ENCODE measurements around the gene MYCN.
"Not testable (repeated sequence)": the region's sequence is repeated elsewhere in the genome, so short reads cannot be mapped to it uniquely, and the experiment has no call there.

MYCN gene

DNA sequence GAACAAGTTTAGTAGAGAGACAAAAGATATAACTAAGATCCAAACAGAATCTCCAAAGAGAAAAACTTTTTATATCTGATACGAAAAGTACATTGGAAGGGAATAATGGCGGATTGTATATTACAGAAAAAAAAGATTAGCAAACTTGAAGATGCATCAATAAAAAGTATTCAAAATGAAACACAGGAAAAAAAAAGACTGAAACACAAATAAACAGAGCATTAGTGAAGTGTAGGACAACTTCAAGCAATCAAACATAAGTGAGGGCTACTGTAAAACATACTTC lies 41.1 kb upstream of the MYCN start:
- Histone ChIP-seq H3K36me3 (ENCODE audit: insufficient read depth, low read length) (no peaks in the 10 kb centered on the region), H3K27me3 (ENCODE audit: control insufficient read depth, insufficient read depth, low read length) (no peaks in the 10 kb centered on the region), H3K4me3 (ENCODE audit: low read length) (no peak overlapping the region), H3K4me2 (ENCODE audit: low read length) (no peak overlapping the region), H3K9me3 (replicated peaks; ENCODE audit: low read length) (no peaks in the 10 kb centered on the region), H3K4me1 (ENCODE audit: control insufficient read depth, insufficient read depth, low read length) (no peaks in the 10 kb centered on the region), H3K9ac (ENCODE audit: low read depth, low read length) (no peak overlapping the region)

- no peaks in the 10 kb centered on the region for H3K9me3 ChIP-seq (replicated peaks; ENCODE audit: low read length)
- H3K9ac ChIP-seq (ENCODE audit: low read depth, low read length), result no peak overlapping the region
- no peak overlapping the region for H3K4me3 ChIP-seq (ENCODE audit: low read length)
- H3K4me2 ChIP-seq (ENCODE audit: low read length), result no peak overlapping the region
- H3K36me3 ChIP-seq (ENCODE audit: insufficient read depth, low read length), result no peaks in the 10 kb centered on the region
- H3K27me3 ChIP-seq (ENCODE audit: control insufficient read depth, insufficient read depth, low read length), result no peaks in the 10 kb centered on the region
- H3K4me1 ChIP-seq (ENCODE audit: control insufficient read depth, insufficient read depth, low read length), result no peaks in the 10 kb centered on the region
These were observed 40.4 kb upstream of the MYCN start for GRCh38 chr2:15899751-15900493.

DNA sequence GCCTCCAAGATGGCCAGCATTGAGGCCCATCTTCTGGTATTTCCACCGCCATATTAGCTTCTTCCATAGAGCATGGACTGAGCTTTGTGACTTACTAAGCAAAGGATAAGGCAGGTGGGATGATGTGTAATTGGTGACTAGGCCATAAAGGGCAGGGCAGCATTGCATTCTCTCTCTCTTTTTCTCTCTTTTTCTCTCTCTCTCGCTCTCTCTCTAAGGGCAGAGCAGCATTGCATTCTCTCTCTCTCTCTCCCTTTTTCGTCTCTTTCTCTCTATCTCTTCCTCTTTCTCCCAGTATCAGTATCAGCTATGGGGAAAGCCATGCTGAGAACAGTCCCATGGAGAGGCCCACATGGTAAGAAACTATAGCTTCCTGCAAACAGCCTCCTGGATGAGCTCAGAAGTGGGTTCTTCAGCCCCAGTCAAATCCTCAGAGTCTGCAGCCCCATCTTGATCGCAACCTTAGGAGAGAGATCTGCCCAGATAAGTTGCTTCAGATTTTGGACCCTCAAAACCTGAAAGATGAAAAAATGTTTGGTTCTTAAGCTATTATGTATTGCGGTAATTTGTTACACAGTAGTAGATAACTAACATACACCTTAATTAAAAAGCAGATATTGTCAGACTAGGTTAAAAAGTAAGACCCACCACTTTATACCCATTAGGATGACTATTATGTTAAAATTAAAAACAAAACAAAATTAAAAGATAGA lies 39.1 kb upstream of the MYCN start:
- Histone ChIP-seq H3K27me3 (ENCODE audit: control insufficient read depth, insufficient read depth, low read length) (no peaks in the 10 kb centered on the region), H3K4me1 (ENCODE audit: control insufficient read depth, insufficient read depth, low read length) (no peaks in the 10 kb centered on the region), H3K36me3 (ENCODE audit: insufficient read depth, low read length) (no peaks in the 10 kb centered on the region), H3K9ac (ENCODE audit: low read depth, low read length) (no peak overlapping the region), H3K4me3 (ENCODE audit: low read length) (no peak overlapping the region), H3K9me3 (replicated peaks; ENCODE audit: low read length) (no peaks in the 10 kb centered on the region), H3K4me2 (ENCODE audit: low read length) (no peak overlapping the region)

DNA sequence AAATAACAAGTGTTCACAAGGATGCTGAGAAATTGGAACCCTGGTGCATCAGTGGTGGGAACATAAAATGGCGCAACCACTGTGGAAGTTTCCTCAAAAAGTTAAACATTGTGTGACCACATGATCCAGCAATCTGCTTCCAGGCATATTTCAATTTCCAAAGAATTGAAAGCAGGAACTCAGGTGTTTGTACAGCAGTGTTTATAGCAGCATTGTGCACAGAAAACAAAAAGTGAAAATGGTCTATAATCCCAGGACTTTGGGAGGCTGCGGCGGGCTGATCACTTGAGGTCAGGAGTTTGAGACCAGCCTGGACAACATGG lies 38.6 kb upstream of the MYCN start:
- Histone ChIP-seq H3K9me3 (replicated peaks; ENCODE audit: low read length) (no peaks in the 10 kb centered on the region), H3K9ac (ENCODE audit: low read depth, low read length) (no peak overlapping the region), H3K4me3 (ENCODE audit: low read length) (no peak overlapping the region), H3K36me3 (ENCODE audit: insufficient read depth, low read length) (no peaks in the 10 kb centered on the region), H3K4me1 (ENCODE audit: control insufficient read depth, insufficient read depth, low read length) (no peaks in the 10 kb centered on the region), H3K27me3 (ENCODE audit: control insufficient read depth, insufficient read depth, low read length) (no peaks in the 10 kb centered on the region), H3K4me2 (ENCODE audit: low read length) (no peak overlapping the region)

- H3K9ac ChIP-seq (ENCODE audit: low read depth, low read length); H3K4me2 ChIP-seq (ENCODE audit: low read length); H3K4me3 ChIP-seq (ENCODE audit: low read length); H3K4me1 ChIP-seq (ENCODE audit: control insufficient read depth, insufficient read depth, low read length); H3K27me3 ChIP-seq (ENCODE audit: control insufficient read depth, insufficient read depth, low read length); H3K9me3 ChIP-seq (replicated peaks; ENCODE audit: low read length); H3K36me3 ChIP-seq (ENCODE audit: insufficient read depth, low read length): not testable (repeated sequence)
These were observed 36.4 kb upstream of the MYCN start for GRCh38 chr2:15903910-15904309.

DNA sequence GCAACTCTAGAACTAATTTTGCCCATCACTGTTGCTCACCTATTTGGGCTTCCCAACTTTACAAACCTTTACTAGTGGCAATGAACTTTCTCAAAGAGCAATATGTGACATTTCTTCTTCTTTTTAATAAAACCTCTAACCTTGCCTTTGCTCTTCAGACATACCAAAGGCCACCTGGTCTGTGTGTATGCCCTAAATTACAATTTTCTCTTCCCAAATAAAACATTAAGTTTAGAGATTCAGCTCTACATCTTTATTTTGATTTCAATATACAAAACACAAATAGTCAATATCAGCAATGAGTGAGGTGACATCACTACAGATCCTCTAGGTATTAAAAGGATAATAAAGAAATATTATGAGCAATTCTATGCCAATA lies 35.1 kb upstream of the MYCN start:
- no peaks in the 10 kb centered on the region for H3K36me3 ChIP-seq (ENCODE audit: insufficient read depth, low read length)
- H3K4me1 ChIP-seq (ENCODE audit: control insufficient read depth, insufficient read depth, low read length), result no peaks in the 10 kb centered on the region
- H3K9me3 ChIP-seq (replicated peaks; ENCODE audit: low read length), result no peaks in the 10 kb centered on the region
- no peak overlapping the region for H3K4me3 ChIP-seq (ENCODE audit: low read length)
- no peak overlapping the region for H3K4me2 ChIP-seq (ENCODE audit: low read length)
- H3K27me3 ChIP-seq (ENCODE audit: control insufficient read depth, insufficient read depth, low read length), result no peaks in the 10 kb centered on the region
- H3K9ac ChIP-seq (ENCODE audit: low read depth, low read length), result no peak overlapping the region

GRCh38 chr2:15905986-15906491 lies 34.3 kb upstream of the MYCN start:
- H3K9ac ChIP-seq (ENCODE audit: low read depth, low read length), result no peak overlapping the region
- H3K36me3 ChIP-seq (ENCODE audit: insufficient read depth, low read length), result no peaks in the 10 kb centered on the region
- H3K4me2 ChIP-seq (ENCODE audit: low read length), result no peak overlapping the region
- H3K4me1 ChIP-seq (ENCODE audit: control insufficient read depth, insufficient read depth, low read length), result no peaks in the 10 kb centered on the region
- no peaks in the 10 kb centered on the region for H3K9me3 ChIP-seq (replicated peaks; ENCODE audit: low read length)
- no peak overlapping the region for H3K4me3 ChIP-seq (ENCODE audit: low read length)
- no peaks in the 10 kb centered on the region for H3K27me3 ChIP-seq (ENCODE audit: control insufficient read depth, insufficient read depth, low read length)

DNA sequence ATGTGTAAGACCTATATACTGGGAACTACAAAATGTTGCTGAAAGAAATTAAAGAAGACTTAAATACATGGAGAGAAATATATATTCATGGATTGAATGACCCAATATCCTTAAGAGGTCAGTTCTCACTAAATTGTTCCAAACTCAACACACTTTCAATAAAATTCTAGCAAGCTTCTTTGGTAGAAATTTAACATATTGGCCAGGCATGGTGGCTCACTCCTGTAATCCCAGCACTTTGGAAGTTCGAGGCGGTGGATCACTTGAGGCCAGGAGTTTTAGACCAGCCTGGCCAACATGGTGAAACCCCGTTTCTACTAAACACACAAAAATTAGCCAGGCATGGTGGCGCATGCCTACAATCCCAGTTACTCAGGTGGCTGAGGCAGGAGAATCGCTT lies 33.6 kb upstream of the MYCN start:
- Histone ChIP-seq H3K36me3 (ENCODE audit: insufficient read depth, low read length) (no peaks in the 10 kb centered on the region), H3K4me1 (ENCODE audit: control insufficient read depth, insufficient read depth, low read length) (peaks cover 1% of the 10 kb centered on the region), H3K4me2 (ENCODE audit: low read length) (no peak overlapping the region), H3K9me3 (replicated peaks; ENCODE audit: low read length) (no peaks in the 10 kb centered on the region), H3K27me3 (ENCODE audit: control insufficient read depth, insufficient read depth, low read length) (no peaks in the 10 kb centered on the region), H3K4me3 (ENCODE audit: low read length) (no peak overlapping the region), H3K9ac (ENCODE audit: low read depth, low read length) (no peak overlapping the region)

GRCh38 chr2:15907461-15908324 lies 32.7 kb upstream of the MYCN start:
- Histone ChIP-seq H3K9me3 (replicated peaks; ENCODE audit: low read length) (no peaks in the 10 kb centered on the region), H3K9ac (ENCODE audit: low read depth, low read length) (no peak overlapping the region), H3K36me3 (ENCODE audit: insufficient read depth, low read length) (no peaks in the 10 kb centered on the region), H3K4me1 (ENCODE audit: control insufficient read depth, insufficient read depth, low read length) (peaks cover 5% of the 10 kb centered on the region), H3K4me2 (ENCODE audit: low read length) (no peak overlapping the region), H3K27me3 (ENCODE audit: control insufficient read depth, insufficient read depth, low read length) (no peaks in the 10 kb centered on the region), H3K4me3 (ENCODE audit: low read length) (no peak overlapping the region)

DNA sequence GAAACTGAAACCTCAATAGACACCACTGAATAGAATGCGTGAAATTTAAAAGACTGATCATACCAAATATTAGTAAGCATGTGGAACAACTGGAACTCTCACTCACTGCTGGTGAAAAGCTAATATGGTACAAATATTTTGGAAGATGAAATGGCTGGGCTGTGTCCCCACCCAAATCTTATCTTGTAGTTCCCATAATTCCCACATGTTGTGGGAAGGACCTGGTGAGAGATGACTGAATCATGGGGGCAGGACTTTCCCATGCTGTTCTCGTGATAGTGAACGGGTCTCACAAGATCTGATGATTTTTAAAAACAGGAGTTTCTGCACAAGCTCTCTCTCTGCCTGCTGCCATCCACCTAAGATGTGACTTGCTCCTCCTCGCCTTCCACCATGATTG lies 32.0 kb upstream of the MYCN start:
- Histone ChIP-seq H3K27me3 (ENCODE audit: control insufficient read depth, insufficient read depth, low read length) (no peaks in the 10 kb centered on the region), H3K9ac (ENCODE audit: low read depth, low read length) (no peak overlapping the region), H3K4me1 (ENCODE audit: control insufficient read depth, insufficient read depth, low read length) (peaks cover 5% of the 10 kb centered on the region), H3K36me3 (ENCODE audit: insufficient read depth, low read length) (no peaks in the 10 kb centered on the region), H3K4me2 (ENCODE audit: low read length) (no peak overlapping the region), H3K4me3 (ENCODE audit: low read length) (no peak overlapping the region), H3K9me3 (replicated peaks; ENCODE audit: low read length) (no peaks in the 10 kb centered on the region)

DNA sequence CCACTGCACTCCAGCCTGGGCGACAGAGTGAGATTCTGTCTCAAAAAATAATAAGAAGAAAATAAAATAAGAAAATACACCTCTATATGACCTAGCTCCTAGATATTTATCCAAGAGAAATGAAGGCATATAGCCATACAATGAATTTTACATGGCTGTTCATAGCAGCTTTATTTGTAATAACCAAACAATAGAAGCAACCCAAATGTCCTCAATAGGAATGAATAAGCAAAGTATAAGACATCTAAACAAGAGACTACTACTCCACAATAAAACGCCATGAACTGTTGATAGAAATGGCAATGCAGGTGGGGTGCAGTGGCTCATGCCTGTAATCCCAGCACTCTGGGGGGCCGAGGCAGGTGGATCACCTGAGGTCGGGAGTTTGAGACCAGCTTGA lies 31.2 kb upstream of the MYCN start:
- Histone ChIP-seq H3K36me3 (ENCODE audit: insufficient read depth, low read length) (no peaks in the 10 kb centered on the region), H3K4me3 (ENCODE audit: low read length) (no peak overlapping the region), H3K4me2 (ENCODE audit: low read length) (no peak overlapping the region), H3K9ac (ENCODE audit: low read depth, low read length) (no peak overlapping the region), H3K9me3 (replicated peaks; ENCODE audit: low read length) (no peaks in the 10 kb centered on the region), H3K4me1 (ENCODE audit: control insufficient read depth, insufficient read depth, low read length) (peaks cover 5% of the 10 kb centered on the region), H3K27me3 (ENCODE audit: control insufficient read depth, insufficient read depth, low read length) (peaks cover 4% of the 10 kb centered on the region)
